GM18867 (cell line): Measurements from ENCODE around the gene PLPP6.

Source experiments
- ATAC-seq: cut with Tn5 transposase; IDR thresholded peaks from one replicate; pipeline ENCODE4 v1.9.1; 2021; ENCODE audit warnings: mild to moderate bottlenecking, moderate library complexity; ENCODE audit not compliant: unreplicated experiment

PLPP6 gene

DNA sequence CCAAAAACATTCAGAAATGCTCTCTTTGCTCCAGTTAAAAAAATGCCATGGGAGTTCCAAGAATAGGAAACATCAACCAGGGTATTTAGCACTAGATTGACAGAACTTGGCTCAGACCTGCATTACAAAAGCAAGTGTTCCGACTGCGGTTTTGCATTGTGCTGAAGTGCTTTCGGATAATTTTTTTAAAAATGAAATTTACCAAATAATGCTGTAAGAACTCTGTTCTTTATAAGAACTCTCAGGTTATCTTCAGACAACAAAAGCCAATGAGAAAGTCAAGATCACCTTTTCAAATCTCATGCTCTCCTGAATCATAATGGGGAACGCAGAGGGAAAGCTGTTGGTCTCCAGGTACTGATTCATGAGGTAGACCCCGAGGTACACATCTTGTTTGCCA lies 483 bp upstream of the PLPP6 start:
- ATAC-seq = no peak

- no peak for ATAC-seq
Observed at GRCh38 chr9:4662989-4663792, 1.1 kb downstream of the PLPP6 start.

DNA sequence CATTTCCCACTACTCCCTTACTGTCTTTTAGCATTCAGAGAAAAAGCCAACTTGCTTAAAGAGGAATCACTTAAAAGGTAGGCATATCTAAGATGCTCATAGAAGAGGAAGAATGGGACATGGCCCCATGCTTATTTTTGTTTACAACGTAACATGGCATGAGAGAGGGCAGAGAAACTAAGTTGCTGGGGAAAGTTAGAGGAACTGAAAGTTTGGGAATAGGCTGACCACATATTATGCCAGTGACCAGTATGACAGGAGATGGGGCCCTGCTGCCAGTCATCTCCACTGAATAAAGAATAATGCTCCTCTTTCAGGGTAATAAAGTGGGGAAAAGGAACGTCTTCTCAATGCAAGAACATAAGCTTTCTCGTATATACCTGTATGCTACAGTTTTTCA lies 1.9 kb downstream of the PLPP6 start:
- ATAC-seq = no peak

- no peak for ATAC-seq
Observed at GRCh38 chr9:4665357-4665756, 3.3 kb downstream of the PLPP6 start.

GRCh38 chr9:4666042-4666699 lies 4.1 kb downstream of the PLPP6 start, which contains the start of gene SPATA6L:
Gene SPATA6L (minus strand): TSS chr9:4666480. CDS start chr9:4666250, 230 bp downstream.
- peak; percentile 36 for ATAC-seq

DNA sequence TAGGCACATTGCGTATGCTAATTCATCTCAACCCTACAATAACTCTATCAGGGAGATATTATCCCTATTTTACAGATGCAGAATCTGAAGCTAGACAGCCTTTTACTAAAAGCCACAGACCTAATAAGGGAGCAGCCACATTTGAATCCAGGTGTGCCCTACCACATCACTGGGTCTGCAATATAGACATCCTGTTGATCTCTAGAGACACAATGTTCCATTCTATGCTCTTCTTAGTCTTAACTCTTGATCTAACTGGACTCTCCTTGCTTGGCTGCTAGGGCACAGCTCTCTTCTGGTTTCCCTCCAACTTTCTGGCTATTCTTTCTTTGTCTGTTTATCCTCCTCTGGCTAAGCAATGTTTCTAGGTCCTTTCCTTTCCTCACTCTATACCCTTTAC lies 5.6 kb downstream of the PLPP6 start:
- ATAC-seq = no peak

DNA sequence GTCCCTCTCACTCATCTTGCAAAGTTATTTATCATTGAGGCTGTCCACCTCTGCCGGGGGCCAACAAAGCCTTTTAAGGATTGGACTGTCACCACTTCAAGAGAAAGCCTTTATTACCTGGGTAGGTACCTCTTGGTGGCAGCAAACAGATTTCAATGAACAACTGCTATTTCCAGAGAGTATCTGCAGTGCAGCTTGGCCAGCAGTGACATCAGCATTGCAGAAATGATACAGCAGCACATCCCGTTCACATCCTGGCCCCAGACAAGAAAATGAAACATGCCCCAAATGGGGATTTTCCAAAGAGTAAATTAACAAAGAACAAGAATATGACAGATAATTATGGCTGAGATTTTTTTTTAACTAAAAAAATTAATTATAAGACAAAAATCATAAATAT lies 6.5 kb downstream of the PLPP6 start:
- ATAC-seq = no peak

GRCh38 chr9:4669890-4670289 lies 7.8 kb downstream of the PLPP6 start:
- ATAC-seq = no peak

GRCh38 chr9:4670591-4670990 lies 8.5 kb downstream of the PLPP6 start:
- no peak for ATAC-seq

DNA sequence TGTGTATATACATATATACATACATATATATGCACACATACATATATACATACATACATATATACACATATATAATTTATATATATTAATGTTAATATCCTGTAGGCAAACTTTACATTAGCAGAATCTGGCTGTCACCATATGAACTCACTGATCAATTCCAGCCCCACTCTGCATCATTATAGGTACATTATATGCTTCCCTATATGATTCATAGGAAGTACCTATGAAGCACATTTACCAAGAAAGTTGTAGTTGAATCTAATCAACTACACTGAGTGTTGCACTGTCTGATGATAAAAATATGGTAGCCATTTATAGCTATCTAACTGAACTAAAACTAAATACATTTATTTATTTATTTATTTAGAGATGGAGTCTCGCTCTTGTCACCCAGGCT lies 9.6 kb downstream of the PLPP6 start:
- no peak for ATAC-seq

- no peak for ATAC-seq
Observed at GRCh38 chr9:4674783-4675182, 12.7 kb downstream of the PLPP6 start.

DNA sequence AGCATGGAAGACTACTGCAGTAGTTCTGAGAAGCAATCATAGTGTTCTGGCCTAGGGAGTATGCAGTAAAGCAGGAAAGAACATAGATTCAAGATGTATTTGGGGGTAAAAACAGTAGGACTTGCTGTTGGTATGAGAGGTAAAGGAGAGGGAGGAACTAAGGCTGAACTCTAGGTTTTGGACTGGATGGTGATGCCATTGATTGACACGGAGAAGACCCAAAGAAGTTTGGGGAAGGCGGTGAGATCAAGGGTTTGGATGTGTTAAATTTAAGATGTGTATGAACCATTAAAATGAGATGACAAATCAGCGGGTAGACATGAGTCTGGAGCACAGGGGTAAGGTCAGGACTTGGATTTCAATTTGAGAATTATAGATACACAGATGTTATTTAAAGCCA lies 15.3 kb downstream of the PLPP6 start:
- ATAC-seq = no peak

DNA sequence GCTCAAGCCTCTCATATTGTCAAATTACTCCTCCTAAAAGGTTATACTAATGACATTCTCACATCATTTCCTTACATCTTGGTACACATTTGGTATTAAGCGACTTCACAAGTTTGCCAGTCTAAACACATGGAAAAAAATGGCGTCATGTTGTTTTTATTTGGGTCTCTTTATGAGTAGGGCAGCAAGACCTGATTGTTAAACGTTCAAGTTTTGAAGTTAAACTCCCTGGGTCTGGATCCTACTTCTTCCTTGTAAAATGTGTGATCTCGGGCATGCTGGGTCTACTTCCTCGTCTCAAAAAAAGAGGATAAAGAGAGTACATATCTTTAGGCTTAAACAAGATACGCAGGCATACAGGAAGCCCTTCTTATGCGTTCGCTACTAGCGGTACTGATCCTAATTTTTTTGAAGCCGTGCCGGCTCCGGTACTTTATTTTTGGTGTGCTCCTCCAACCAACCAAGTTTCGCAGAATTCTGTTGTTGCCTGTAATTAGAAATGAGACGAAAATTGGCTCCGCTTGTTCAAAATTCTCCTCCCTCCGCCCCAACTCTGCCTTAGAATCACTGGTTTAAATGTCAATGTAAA lies 16.7 kb downstream of the PLPP6 start:
- peak; percentile 17 for ATAC-seq

- peak; percentile 97 for ATAC-seq
Observed at GRCh38 chr9:4679268-4680172, 17.4 kb downstream of the PLPP6 start, which contains the start of gene CDC37L1. Gene CDC37L1 (plus strand): TSS chr9:4679569. CDS start chr9:4679768, 199 bp downstream.

- ATAC-seq = no peak
Observed at GRCh38 chr9:4680173-4680525, 18.1 kb downstream of the PLPP6 start.

- no peak for ATAC-seq
Observed at GRCh38 chr9:4680750-4681149, 18.7 kb downstream of the PLPP6 start.

DNA sequence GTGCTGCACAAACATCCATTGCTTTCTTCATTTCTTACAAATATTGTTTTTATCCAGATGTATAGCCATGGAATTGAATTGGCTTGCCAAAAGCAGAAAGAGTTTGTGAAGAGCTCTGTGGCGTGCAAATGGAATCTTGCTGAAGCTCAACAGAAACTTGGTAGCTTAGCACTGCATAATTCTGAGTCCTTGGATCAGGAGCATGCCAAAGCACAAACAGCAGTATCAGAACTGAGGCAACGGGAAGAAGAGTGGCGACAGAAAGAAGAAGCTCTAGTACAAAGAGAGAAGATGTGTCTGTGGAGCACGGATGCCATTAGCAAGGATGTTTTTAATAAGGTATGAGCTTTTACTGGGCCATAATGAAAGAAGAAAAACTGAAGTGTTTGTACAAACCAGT lies 22.7 kb downstream of the PLPP6 start:
- ATAC-seq = no peak

DNA sequence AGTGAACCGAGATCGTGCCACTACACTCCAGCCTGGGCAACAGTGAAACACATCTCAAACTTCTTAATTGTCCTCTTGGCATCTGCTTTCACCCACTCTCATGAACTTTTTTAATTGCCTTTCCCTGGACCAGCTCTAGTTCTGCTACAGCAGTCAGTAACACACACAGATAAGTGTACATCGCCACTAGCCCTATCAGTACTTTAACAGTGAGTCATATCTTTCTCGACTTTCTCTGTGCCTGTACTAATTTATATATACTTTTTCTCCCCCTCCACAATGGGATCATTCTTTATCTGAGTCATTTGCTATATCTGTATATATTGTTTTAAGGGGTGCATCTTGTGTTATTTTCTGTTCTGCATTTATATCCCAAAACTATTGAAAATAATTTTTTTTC lies 24.0 kb downstream of the PLPP6 start:
- ATAC-seq = no peak

- ATAC-seq = no peak
Observed at GRCh38 chr9:4686584-4686983, 24.5 kb downstream of the PLPP6 start.

GRCh38 chr9:4689021-4689420 lies 26.9 kb downstream of the PLPP6 start:
- ATAC-seq = no peak

- ATAC-seq = peak; percentile 74
Observed at GRCh38 chr9:4689687-4690104, 27.6 kb downstream of the PLPP6 start.
